Thyroid gland (tissue), 4 donors: ENCODE results near the gene CIITA.

ENCODE experiments used
- POLR2A ChIP-seq, 2 donors: fragments of 450-650 bp; IDR thresholded peaks; one replicate each; pipeline ENCODE4 v1.6.1; 2017; ENCODE audit warnings: antibody characterized with exemption in 2 of 2, mild to moderate bottlenecking in 2 of 2, moderate library complexity in 1 of 2
- TF ChIP-seq, protein P1 (sequence below), 6 experiments: fragments of 200-600 bp in 3 of 6; fragments of 450-650 bp in 3 of 6; sonication (generic) in 3 of 6; IDR thresholded peaks; one replicate each; pipeline ENCODE4 v1.5.1; 2016 to 2019; ENCODE audit warnings: antibody characterized with exemption in 6 of 6, mild to moderate bottlenecking in 2 of 6, inconsistent platforms in 1 of 6, moderate library complexity in 1 of 6

DNA sequence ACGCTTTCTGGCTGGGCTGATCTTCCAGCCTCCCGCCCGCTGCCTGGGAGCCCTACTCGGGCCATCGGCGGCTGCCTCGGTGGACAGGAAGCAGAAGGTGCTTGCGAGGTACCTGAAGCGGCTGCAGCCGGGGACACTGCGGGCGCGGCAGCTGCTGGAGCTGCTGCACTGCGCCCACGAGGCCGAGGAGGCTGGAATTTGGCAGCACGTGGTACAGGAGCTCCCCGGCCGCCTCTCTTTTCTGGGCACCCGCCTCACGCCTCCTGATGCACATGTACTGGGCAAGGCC, 30.7 kb downstream of the CIITA start:
- TF ChIP-seq, protein P1, sequence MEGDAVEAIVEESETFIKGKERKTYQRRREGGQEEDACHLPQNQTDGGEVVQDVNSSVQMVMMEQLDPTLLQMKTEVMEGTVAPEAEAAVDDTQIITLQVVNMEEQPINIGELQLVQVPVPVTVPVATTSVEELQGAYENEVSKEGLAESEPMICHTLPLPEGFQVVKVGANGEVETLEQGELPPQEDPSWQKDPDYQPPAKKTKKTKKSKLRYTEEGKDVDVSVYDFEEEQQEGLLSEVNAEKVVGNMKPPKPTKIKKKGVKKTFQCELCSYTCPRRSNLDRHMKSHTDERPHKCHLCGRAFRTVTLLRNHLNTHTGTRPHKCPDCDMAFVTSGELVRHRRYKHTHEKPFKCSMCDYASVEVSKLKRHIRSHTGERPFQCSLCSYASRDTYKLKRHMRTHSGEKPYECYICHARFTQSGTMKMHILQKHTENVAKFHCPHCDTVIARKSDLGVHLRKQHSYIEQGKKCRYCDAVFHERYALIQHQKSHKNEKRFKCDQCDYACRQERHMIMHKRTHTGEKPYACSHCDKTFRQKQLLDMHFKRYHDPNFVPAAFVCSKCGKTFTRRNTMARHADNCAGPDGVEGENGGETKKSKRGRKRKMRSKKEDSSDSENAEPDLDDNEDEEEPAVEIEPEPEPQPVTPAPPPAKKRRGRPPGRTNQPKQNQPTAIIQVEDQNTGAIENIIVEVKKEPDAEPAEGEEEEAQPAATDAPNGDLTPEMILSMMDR (IDR thresholded peaks at IDR 0.05): no peak
- no peak for TF ChIP-seq POLR2A (IDR thresholded peaks at IDR 0.05)
